SKM-1 treated with dmso at 0.1 percent for 144 hours (cell line): ENCODE measurements around the gene MRAS.
"Not testable (repeated sequence)": the region's sequence is repeated elsewhere in the genome, so short reads cannot be mapped to it uniquely, and the experiment has no call there.

ENCODE experiments used
- DNase-seq: peaks from one replicate; lab custom pipeline; 2025; ENCODE audit not compliant: unreplicated experiment; lab: John Stamatoyannopoulos, UW

The MRAS gene

GRCh38 chr3:138366006-138366759, 17.8 kb downstream of the MRAS start:
- no peak for DNase-seq

DNA sequence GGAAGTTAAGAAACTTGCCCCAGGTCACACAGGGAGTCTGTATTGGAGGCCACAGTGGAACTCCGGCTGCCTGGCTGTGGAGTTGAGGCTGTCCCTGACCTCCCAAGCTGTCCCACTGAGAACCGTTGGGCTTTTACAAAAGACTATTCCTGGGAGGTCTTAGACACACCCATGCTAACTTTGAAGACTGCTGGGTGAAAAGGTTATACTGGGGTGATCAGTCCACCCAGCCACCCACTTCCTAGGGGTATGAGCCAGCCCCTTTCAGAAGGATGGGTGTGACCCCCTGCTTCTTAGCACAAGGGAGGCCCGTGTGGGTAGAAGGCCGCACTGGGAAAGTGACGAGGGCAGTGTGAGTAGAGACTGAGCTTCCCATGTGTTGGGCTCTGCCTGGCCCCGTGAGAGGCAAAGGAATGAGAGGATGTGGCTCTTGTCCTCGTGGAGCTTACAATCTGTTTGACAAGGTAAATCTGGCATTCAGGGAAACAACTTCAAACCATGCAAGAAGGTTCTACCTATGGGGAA, 19.0 kb downstream of the MRAS start:
- no peak for DNase-seq

GRCh38 chr3:138367911-138368310, 19.5 kb downstream of the MRAS start:
- DNase-seq, result no peak

GRCh38 chr3:138369151-138369900, 20.9 kb downstream of the MRAS start:
- no peak for DNase-seq

GRCh38 chr3:138370321-138370720, 21.9 kb downstream of the MRAS start:
- DNase-seq, result no peak

- peak; percentile 69 for DNase-seq
Measured at GRCh38 chr3:138371070-138371965, 22.9 kb downstream of the MRAS start.

- DNase-seq, result no peak
Measured at GRCh38 chr3:138373087-138373735, 24.8 kb downstream of the MRAS start.

DNA sequence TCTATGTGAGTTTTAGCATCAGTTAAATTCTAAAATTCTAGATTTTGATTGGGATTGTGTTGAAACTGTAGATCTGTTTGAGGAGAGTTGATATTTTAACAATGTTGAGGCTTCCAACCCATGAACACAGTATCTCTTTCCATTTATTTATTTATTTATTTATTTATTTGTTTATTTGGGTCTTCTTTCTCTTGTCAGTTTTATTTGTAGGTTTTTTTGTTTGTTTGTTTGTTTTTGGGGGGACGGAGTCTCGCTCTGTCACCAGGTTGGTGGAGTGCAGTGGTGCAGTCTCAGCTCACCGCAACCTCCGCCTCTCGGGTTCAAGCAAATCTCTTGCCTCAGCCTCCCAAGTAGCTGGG, 25.3 kb downstream of the MRAS start:
- no peak for DNase-seq

- no peak for DNase-seq
Measured at GRCh38 chr3:138374573-138375134, 26.3 kb downstream of the MRAS start.

DNA sequence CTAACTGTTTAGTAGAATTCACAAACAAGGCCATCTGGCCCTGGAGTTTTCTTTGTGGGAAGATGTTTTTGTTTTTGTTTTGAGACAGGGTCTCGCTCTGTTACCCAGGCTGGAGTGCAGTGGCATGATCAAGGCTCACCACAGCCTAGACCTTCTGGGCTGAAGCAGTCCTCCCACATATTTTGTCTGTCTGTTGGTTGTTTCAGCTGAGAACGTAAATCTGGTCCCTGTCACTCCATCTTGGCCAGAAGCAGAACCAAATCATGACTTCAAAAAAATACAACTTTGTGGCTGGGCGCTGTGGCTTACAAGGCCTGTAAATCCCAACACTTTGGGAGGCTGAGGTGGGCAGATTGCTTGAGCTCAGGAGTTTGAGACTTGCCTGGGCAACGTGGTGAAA, 27.1 kb downstream of the MRAS start:
- no peak for DNase-seq

DNA sequence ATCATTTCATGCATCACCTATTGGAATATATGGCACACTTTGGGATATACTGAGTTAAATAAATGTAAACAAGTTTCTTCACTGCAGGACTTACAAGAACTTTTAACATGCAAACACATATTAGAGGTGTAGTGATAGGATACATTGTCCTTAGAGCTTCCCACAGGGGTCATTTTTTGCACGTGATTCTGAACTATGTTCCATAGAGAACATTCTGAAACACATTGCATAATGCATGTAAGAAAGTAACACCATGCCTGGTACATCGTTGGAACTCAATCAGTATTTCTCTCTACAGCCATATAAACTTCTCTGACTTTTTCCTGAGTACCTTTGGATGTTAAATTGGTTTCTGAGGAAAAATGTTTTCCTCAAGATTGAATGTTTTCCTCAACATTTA, 28.3 kb downstream of the MRAS start:
- no peak for DNase-seq

GRCh38 chr3:138377212-138377611, 28.8 kb downstream of the MRAS start:
- DNase-seq, result not testable (repeated sequence)

- no peak for DNase-seq
Measured at GRCh38 chr3:138377804-138378203, 29.4 kb downstream of the MRAS start.

DNA sequence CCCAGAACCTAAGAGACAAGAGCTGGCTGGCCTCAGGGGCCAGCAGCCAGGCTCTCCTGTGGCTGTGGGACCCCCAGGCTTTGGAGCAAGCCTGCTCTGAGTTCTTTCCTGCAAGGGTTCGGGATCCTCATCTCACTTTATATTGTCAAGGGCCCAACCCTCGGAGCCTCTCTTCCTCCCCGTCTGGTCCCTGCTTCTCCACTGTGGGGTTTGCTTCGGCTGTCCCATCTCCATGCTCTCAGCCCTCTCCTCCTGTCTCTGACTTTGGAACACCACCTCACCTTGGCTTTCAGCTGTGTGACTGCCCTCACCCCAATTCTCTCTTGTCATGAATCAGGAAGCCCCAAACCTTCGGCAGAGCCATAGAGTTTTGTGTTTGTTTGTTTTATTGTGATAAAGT, 30.0 kb downstream of the MRAS start:
- DNase-seq, result no peak

DNA sequence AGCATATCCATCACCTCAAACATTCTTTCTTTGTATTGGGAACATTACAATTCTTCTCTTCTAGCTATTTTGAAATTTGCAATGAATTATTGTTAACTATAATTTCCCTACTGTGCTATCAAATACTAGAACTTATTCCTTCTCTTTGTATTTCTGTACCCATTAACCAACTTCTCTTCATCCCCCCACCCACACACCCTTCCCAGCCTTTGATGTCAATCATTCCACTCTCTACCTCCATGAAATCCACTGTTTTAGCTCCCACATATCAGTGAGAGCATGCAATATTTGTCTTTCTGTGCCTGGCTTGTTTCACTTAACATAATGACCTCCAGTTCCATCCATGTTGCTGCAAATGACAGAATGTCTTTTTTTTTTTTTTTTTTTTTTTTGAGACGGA, 30.6 kb downstream of the MRAS start:
- DNase-seq, result no peak

- no peak for DNase-seq
Measured at GRCh38 chr3:138381413-138381901, 33.1 kb downstream of the MRAS start.

- peak; percentile 40 for DNase-seq
Measured at GRCh38 chr3:138381950-138382715, 33.8 kb downstream of the MRAS start.

- no peak for DNase-seq
Measured at GRCh38 chr3:138383715-138384465, 35.5 kb downstream of the MRAS start.

- DNase-seq, result no peak
Measured at GRCh38 chr3:138384531-138384930, 36.2 kb downstream of the MRAS start.
